HG03066 (cell line): ENCODE data around the gene FUNDC1.
"Not testable (repeated sequence)": the region's sequence is repeated elsewhere in the genome, so short reads cannot be mapped to it uniquely, and the experiment has no call there.

ENCODE experiments used
- ATAC-seq: cut with Tn5 transposase; IDR thresholded peaks from one replicate; pipeline ENCODE4 v1.9.1; 2021; ENCODE audit warnings: low read depth; ENCODE audit not compliant: unreplicated experiment

FUNDC1 gene

GRCh38 chrX:44542567-44543325 lies at the start of gene FUNDC1:
FUNDC1 (minus strand) TSS chrX:44542859; CDS start chrX:44542832, 27 bp downstream.
- peak; percentile 93 for ATAC-seq

GRCh38 chrX:44585866-44586265 lies 43.2 kb upstream of the FUNDC1 start:
- ATAC-seq, result no peak

GRCh38 chrX:44580466-44580865 lies 37.8 kb upstream of the FUNDC1 start:
- ATAC-seq, result no peak

GRCh38 chrX:44572340-44572938 lies 29.8 kb upstream of the FUNDC1 start:
- no peak for ATAC-seq

- ATAC-seq, result no peak
These were observed 27.9 kb upstream of the FUNDC1 start for GRCh38 chrX:44570522-44570921.

GRCh38 chrX:44569122-44569521 lies 26.5 kb upstream of the FUNDC1 start:
- no peak for ATAC-seq

GRCh38 chrX:44568196-44568595 lies 25.5 kb upstream of the FUNDC1 start:
- ATAC-seq, result no peak

GRCh38 chrX:44561896-44562295 lies 19.2 kb upstream of the FUNDC1 start:
- ATAC-seq, result not testable (repeated sequence)

GRCh38 chrX:44550563-44550962 lies 7.9 kb upstream of the FUNDC1 start:
- no peak for ATAC-seq

- ATAC-seq, result not testable (repeated sequence)
These were observed 2.8 kb upstream of the FUNDC1 start for GRCh38 chrX:44545454-44545853.

GRCh38 chrX:44544036-44544435 lies 1.4 kb upstream of the FUNDC1 start:
- no peak for ATAC-seq

GRCh38 chrX:44536198-44536597 lies 6.5 kb downstream of the FUNDC1 start:
- no peak for ATAC-seq

- no peak for ATAC-seq
These were observed 13.3 kb downstream of the FUNDC1 start for GRCh38 chrX:44529310-44529709.

- ATAC-seq, result no peak
These were observed 28.4 kb downstream of the FUNDC1 start for GRCh38 chrX:44514272-44514671.

GRCh38 chrX:44507292-44507691 lies 35.4 kb downstream of the FUNDC1 start:
- no peak for ATAC-seq

- no peak for ATAC-seq
These were observed 36.0 kb downstream of the FUNDC1 start for GRCh38 chrX:44506678-44507077.

GRCh38 chrX:44503560-44503959 lies 39.1 kb downstream of the FUNDC1 start:
- ATAC-seq, result no peak

GRCh38 chrX:44495091-44495490 lies 47.6 kb downstream of the FUNDC1 start:
- ATAC-seq, result no peak

GRCh38 chrX:44494357-44494756 lies 48.3 kb downstream of the FUNDC1 start:
- ATAC-seq, result no peak

GRCh38 chrX:44489515-44489914 lies 53.1 kb downstream of the FUNDC1 start:
- no peak for ATAC-seq

GRCh38 chrX:44484607-44485146 lies 58.0 kb downstream of the FUNDC1 start:
- ATAC-seq, result no peak
